Panc1 (cell line): ENCODE measurements around the gene RXRB. TPM values are rescaled to one million over a fixed set of nuclear protein-coding genes. Genes with fewer than 3 reads are reported as not detected.
A peak's percentile ranks its signal among the peaks of the same experiment; 100 is the strongest.

Experiments
- ATAC-seq: fragments of 200-7000 bp; cut with Tn5 transposase; 2 replicates; pipeline ENCODE4 v1.9.1; 2020; ENCODE audit warnings: mild to moderate bottlenecking, moderate library complexity
- BruUV-seq: library from RNA; stranded (reverse); fragments of 400-500 nt; replicated peaks from 2 replicates; lab custom pipeline; 2021; lab: Mats Ljungman, UMichigan
- CTCF ChIA-PET: fragments of 300-600 bp; sonication (Branson Sonifier 250); formaldehyde crosslinking; loops from one replicate; lab custom pipeline; 2022; ENCODE audit warnings: antibody characterized with exemption; lab: Charles Lee
- POLR2A ChIA-PET: fragments of 300-600 bp; sonication (Branson Sonifier 250); formaldehyde crosslinking; loops from one replicate; lab custom pipeline; 2022; ENCODE audit warnings: antibody characterized with exemption; lab: Charles Lee
- DNase-seq: peaks from one replicate; pipeline ENCODE4 v3.0.0-alpha.2; 2010; ENCODE audit warnings: low read depth, low spot score
- H3K27ac ChIP-seq: 2 replicates; pipeline ENCODE4 v1.5.1; 2011; ENCODE audit warnings: mild to moderate bottlenecking, low read length, inconsistent platforms
- H3K27me3 ChIP-seq: fragments of 200-500 bp; sonication (Bioruptor generic); 2 replicates; pipeline ENCODE4 v1.6.0; 2014; ENCODE audit warnings: low read length, inconsistent platforms; ENCODE audit not compliant: control insufficient read depth, insufficient read depth
- H3K36me3 ChIP-seq: fragments of 200-500 bp; sonication (Bioruptor generic); 2 replicates; pipeline ENCODE4 v1.5.1; 2014; ENCODE audit warnings: inconsistent platforms, mild to moderate bottlenecking, low read length, moderate library complexity; ENCODE audit not compliant: control insufficient read depth, insufficient read depth
- H3K4me1 ChIP-seq: 2 replicates; pipeline ENCODE4 v1.5.1; 2011; ENCODE audit warnings: inconsistent platforms, mild to moderate bottlenecking, low read length, moderate library complexity; ENCODE audit not compliant: control insufficient read depth, insufficient read depth
- H3K4me3 ChIP-seq, 2 experiments: 2 replicates each; pipeline ENCODE4 v1.5.1; 2011 to 2012; ENCODE audit warnings: low read depth in 2 of 2, low read length in 2 of 2, mild to moderate bottlenecking in 2 of 2, inconsistent platforms in 1 of 2, moderate library complexity in 1 of 2
- H3K9me3 ChIP-seq: fragments of 200-500 bp; sonication (Bioruptor generic); 2 replicates; pipeline ENCODE4 v1.5.1; 2014; ENCODE audit warnings: low read depth, mild to moderate bottlenecking, inconsistent platforms, low read length, moderate library complexity; ENCODE audit not compliant: control insufficient read depth, insufficient read depth
- CTCF ChIP-seq: fragments of 450-650 bp; IDR thresholded peaks from 2 replicates; pipeline ENCODE4 v1.5.1; 2017; ENCODE audit warnings: mild to moderate bottlenecking
- POLR2AphosphoS5 ChIP-seq: IDR thresholded peaks from 2 replicates; pipeline ENCODE4 v1.6.1; 2012; ENCODE audit warnings: mild to moderate bottlenecking, low read depth, low read length, moderate library complexity
- REST ChIP-seq, 2 experiments: IDR thresholded peaks; 2 replicates each; pipeline ENCODE4 v1.6.1; 2011 to 2012; ENCODE audit warnings: low read depth in 2 of 2, control low read depth in 1 of 2, low read length in 1 of 2, mild to moderate bottlenecking in 1 of 2, moderate library complexity in 1 of 2; ENCODE audit not compliant: insufficient read depth in 1 of 2
- SIN3A ChIP-seq: IDR thresholded peaks from 2 replicates; pipeline ENCODE4 v1.6.1; 2012; ENCODE audit warnings: low read depth, mild to moderate bottlenecking, low read length, moderate library complexity, borderline replicate concordance; ENCODE audit not compliant: insufficient read depth
- TCF7L2 ChIP-seq: IDR thresholded peaks from 2 replicates; pipeline ENCODE4 v1.6.1; 2011; ENCODE audit warnings: mild to moderate bottlenecking, low read depth, low read length, inconsistent platforms
- in situ Hi-C: cut with HindIII; loops from 2 replicates; pipeline ENCODE4 v1.10.0; 2016; ENCODE audit warnings: low sequenced_read_pairs, low pct_unique_long_range_greater_than_20kb
- intact Hi-C: fragments of 100-400 bp; cut with micrococcal nuclease; formaldehyde crosslinking; loops from one replicate; pipeline ENCODE4 v1.10.0; 2022; ENCODE audit not compliant: unreplicated experiment
- total RNA-seq: library from RNA; stranded (reverse); gene quantifications from one replicate; pipeline ENCODE4 v1.2.1, GENCODE V29; 2021; ENCODE audit not compliant: unreplicated experiment

The RXRB gene
- total RNA-seq, 1 experiment from 2014 or later: 27.4 TPM

- TF ChIP-seq REST (IDR thresholded peaks at IDR 0.05; ENCODE audit: insufficient read depth in 1 of 2, low read depth in 2 of 2, low read length in 1 of 2): peak; percentile 74 to 80
- no peak for TF ChIP-seq TCF7L2
- in situ Hi-C loops: no loop called here
- no TSS peak for BruUV-seq
- CTCF ChIA-PET: no interaction called here
- H3K4me3 ChIP-seq: no peak overlapping the region
- DNase-seq (no peak), ATAC-seq (no peak)
- H3K36me3 ChIP-seq: peaks cover 8% of the 10 kb centered on the region; the same call in 1 of the 2 replicates
- H3K9me3 ChIP-seq: no peaks in the 10 kb centered on the region
- H3K27ac ChIP-seq: no peak overlapping the region
- intact Hi-C loops: no loop called here
- peaks cover 9% of the 10 kb centered on the region for H3K4me1 ChIP-seq
- POLR2A ChIA-PET: no interaction called here
- no peaks in the 10 kb centered on the region for H3K27me3 ChIP-seq
Measured at GRCh38 chr6:33195304-33196165, 4.9 kb downstream of the RXRB start.

DNA sequence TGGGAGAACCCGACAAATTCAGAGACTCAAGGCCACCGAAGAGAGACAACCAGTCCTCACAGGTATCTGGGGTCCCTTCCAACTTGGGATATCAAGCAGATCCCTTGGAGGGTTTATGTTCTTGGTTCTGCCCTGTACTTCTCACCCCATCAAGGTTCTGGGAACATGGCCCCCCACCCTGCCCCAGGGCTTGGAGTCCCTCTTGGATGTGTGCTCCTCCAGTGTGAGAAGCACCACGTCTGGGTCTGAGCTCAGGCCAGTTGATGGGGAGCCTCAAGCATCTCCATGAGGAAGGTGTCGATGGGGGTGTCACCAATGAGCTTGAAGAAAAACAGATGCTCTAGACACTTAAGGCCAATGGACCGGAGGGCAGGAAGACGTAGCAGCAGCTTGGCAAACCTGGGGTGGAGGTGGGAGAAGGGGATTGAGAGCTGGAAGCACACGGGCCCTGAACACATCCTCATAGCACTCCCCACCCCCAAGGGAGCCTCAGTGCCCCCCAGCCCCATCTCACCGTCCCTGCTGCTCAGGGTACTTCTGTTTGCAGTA is 6.0 kb downstream of the RXRB start:
- CTCF ChIA-PET: no interaction called here

More for the DNA sequence above, 6.0 kb downstream of the RXRB start:
- in situ Hi-C loops (no loop called here), intact Hi-C loops (no loop called here)
- Histone ChIP-seq H3K36me3 (peaks cover 8% of the 10 kb centered on the region; the same call in 1 of the 2 replicates), H3K4me1 (peaks cover 9% of the 10 kb centered on the region), H3K27me3 (no peaks in the 10 kb centered on the region), H3K4me3 (no peak overlapping the region), H3K9me3 (no peaks in the 10 kb centered on the region), H3K27ac (no peak overlapping the region)
- ATAC-seq (no peak), DNase-seq (no peak)
- no TSS peak for BruUV-seq
- TF ChIP-seq SIN3A: no peak
- TF ChIP-seq CTCF: no peak
- TF ChIP-seq REST (IDR thresholded peaks at IDR 0.05; ENCODE audit: insufficient read depth in 1 of 2, low read depth in 2 of 2, low read length in 1 of 2): no peak
- TF ChIP-seq POLR2AphosphoS5: no peak
- TF ChIP-seq TCF7L2: no peak
- POLR2A ChIA-PET: no interaction called here
